HEK293 (cell line): Measurements from ENCODE around the gene TTN.

Experiments used
- HOXC10 ChIP-seq: sonication (generic); formaldehyde crosslinking; IDR thresholded peaks from 2 replicates; pipeline ENCODE4 v1.8.1; 2023; ENCODE audit warnings: mild to moderate bottlenecking, missing genetic modification reagents
- MZF1 ChIP-seq: fragments of 450-650 bp; formaldehyde crosslinking; IDR thresholded peaks from 2 replicates; pipeline ENCODE4 v1.5.1; 2017; ENCODE audit warnings: missing biosample characterization, missing genetic modification characterization, borderline replicate concordance
- ZIC2 ChIP-seq: fragments of 450-650 bp; formaldehyde crosslinking; IDR thresholded peaks from 2 replicates; pipeline ENCODE4 v1.5.1; 2016; ENCODE audit warnings: missing biosample characterization, missing genetic modification characterization
- ZNF114 ChIP-seq: fragments of 450-650 bp; formaldehyde crosslinking; IDR thresholded peaks from 2 replicates; pipeline ENCODE4 v1.5.0; 2017; ENCODE audit warnings: missing biosample characterization, missing genetic modification characterization
- ZNF121 ChIP-seq: fragments of 450-650 bp; formaldehyde crosslinking; IDR thresholded peaks from 2 replicates; pipeline ENCODE4 v1.5.1; 2016; ENCODE audit warnings: missing biosample characterization, missing genetic modification characterization
- TF ChIP-seq, protein P1 (sequence below): fragments of 450-650 bp; formaldehyde crosslinking; IDR thresholded peaks from 2 replicates; pipeline ENCODE4 v1.5.1; 2016; ENCODE audit warnings: missing biosample characterization, missing genetic modification characterization
- TF ChIP-seq, protein P2 (sequence below): fragments of 450-650 bp; formaldehyde crosslinking; IDR thresholded peaks from 2 replicates; pipeline ENCODE4 v1.5.1; 2016; ENCODE audit warnings: missing biosample characterization, missing genetic modification characterization
- TF ChIP-seq, protein P3 (sequence below): fragments of 450-650 bp; formaldehyde crosslinking; IDR thresholded peaks from 2 replicates; pipeline ENCODE4 v1.5.1; 2016; ENCODE audit warnings: missing biosample characterization, missing genetic modification characterization
- TF ChIP-seq, protein P4 (sequence below): fragments of 450-650 bp; formaldehyde crosslinking; IDR thresholded peaks from 2 replicates; pipeline ENCODE4 v1.5.1; 2016; ENCODE audit warnings: missing biosample characterization, missing genetic modification characterization

DNA sequence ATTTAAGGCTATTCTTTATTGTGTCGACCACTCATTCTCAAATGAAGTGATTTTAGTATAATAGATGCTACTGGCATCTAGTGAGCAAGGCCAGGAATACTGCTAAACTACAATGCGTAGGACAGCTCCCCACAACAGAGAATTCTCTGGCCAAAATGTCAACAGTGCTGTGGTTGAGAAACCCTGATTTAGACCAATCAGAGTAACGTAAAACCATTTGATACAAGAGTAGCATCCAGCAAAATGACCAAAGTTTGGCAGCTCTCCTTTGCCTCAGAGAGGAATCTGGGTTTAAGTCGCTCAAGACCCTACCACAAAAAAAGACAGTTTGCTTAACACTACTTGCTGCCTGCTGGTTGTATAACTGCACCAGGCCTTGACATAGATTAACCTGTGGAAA is 37.0 kb upstream of the TTN start:
- TF ChIP-seq ZIC2 (tag by site-specific recombination) (no peak), MZF1 (tag by site-specific recombination) (no peak), HOXC10 (CRISPR knock-in tag) (no peak), ZNF121 (tag by site-specific recombination) (no peak), ZNF114 (tag by site-specific recombination) (no peak)
- TF ChIP-seq, protein P1, sequence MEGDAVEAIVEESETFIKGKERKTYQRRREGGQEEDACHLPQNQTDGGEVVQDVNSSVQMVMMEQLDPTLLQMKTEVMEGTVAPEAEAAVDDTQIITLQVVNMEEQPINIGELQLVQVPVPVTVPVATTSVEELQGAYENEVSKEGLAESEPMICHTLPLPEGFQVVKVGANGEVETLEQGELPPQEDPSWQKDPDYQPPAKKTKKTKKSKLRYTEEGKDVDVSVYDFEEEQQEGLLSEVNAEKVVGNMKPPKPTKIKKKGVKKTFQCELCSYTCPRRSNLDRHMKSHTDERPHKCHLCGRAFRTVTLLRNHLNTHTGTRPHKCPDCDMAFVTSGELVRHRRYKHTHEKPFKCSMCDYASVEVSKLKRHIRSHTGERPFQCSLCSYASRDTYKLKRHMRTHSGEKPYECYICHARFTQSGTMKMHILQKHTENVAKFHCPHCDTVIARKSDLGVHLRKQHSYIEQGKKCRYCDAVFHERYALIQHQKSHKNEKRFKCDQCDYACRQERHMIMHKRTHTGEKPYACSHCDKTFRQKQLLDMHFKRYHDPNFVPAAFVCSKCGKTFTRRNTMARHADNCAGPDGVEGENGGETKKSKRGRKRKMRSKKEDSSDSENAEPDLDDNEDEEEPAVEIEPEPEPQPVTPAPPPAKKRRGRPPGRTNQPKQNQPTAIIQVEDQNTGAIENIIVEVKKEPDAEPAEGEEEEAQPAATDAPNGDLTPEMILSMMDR (tag by site-specific recombination), result no peak
- TF ChIP-seq, protein P2, sequence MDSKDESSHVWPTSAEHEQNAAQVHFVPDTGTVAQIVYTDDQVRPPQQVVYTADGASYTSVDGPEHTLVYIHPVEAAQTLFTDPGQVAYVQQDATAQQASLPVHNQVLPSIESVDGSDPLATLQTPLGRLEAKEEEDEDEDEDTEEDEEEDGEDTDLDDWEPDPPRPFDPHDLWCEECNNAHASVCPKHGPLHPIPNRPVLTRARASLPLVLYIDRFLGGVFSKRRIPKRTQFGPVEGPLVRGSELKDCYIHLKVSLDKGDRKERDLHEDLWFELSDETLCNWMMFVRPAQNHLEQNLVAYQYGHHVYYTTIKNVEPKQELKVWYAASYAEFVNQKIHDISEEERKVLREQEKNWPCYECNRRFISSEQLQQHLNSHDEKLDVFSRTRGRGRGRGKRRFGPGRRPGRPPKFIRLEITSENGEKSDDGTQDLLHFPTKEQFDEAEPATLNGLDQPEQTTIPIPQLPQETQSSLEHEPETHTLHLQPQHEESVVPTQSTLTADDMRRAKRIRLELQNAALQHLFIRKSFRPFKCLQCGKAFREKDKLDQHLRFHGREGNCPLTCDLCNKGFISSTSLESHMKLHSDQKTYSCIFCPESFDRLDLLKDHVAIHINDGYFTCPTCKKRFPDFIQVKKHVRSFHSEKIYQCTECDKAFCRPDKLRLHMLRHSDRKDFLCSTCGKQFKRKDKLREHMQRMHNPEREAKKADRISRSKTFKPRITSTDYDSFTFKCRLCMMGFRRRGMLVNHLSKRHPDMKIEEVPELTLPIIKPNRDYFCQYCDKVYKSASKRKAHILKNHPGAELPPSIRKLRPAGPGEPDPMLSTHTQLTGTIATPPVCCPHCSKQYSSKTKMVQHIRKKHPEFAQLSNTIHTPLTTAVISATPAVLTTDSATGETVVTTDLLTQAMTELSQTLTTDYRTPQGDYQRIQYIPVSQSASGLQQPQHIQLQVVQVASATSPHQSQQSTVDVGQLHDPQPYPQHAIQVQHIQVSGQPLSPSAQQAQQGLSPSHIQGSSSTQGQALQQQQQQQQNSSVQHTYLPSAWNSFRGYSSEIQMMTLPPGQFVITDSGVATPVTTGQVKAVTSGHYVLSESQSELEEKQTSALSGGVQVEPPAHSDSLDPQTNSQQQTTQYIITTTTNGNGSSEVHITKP, result no peak
- TF ChIP-seq, protein P3, sequence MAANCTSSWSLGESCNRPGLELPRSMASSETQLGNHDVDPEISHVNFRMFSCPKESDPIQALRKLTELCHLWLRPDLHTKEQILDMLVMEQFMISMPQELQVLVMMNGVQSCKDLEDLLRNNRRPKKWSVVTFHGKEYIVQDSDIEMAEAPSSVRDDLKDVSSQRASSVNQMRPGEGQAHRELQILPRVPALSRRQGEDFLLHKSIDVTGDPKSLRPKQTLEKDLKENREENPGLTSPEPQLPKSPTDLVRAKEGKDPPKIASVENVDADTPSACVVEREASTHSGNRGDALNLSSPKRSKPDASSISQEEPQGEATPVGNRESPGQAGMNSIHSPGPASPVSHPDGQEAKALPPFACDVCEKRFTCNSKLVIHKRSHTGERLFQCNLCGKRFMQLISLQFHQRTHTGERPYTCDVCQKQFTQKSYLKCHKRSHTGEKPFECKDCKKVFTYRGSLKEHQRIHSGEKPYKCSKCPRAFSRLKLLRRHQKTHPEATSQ, result no peak
- TF ChIP-seq, protein P4, sequence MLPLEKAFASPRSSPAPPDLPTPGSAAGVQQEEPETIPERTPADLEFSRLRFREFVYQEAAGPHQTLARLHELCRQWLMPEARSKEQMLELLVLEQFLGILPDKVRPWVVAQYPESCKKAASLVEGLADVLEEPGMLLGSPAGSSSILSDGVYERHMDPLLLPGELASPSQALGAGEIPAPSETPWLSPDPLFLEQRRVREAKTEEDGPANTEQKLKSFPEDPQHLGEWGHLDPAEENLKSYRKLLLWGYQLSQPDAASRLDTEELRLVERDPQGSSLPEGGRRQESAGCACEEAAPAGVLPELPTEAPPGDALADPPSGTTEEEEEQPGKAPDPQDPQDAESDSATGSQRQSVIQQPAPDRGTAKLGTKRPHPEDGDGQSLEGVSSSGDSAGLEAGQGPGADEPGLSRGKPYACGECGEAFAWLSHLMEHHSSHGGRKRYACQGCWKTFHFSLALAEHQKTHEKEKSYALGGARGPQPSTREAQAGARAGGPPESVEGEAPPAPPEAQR (tag by site-specific recombination), result no peak
